ENCODE data around the gene ANKRD13B. TPM values are rescaled to one million over a fixed set of nuclear protein-coding genes. Genes with fewer than 3 reads are reported as not detected.

Gene ANKRD13B
- total RNA-seq, 1 experiment from 2014 or later, result 45.5 TPM

GRCh38 chr17:29622337-29623282, 29.7 kb downstream of the ANKRD13B start, which contains the start of gene CORO6 (continued):
- TF ChIP-seq FOXP4 (CRISPR knock-in tag; IDR thresholded peaks at IDR 0.05) (peak; percentile 22; the same call in 1 of the 2 replicates), FOXJ3 (CRISPR knock-in tag; IDR thresholded peaks at IDR 0.05; ENCODE audit: borderline replicate concordance) (no peak), MYBL2 (CRISPR knock-in tag; IDR thresholded peaks at IDR 0.05) (no peak; the same call in 1 of the 2 replicates), FOXP1 (CRISPR knock-in tag; IDR thresholded peaks at IDR 0.05; ENCODE audit: borderline replicate concordance) (peak; percentile 32; the same call in 1 of the 2 replicates), KAT7 (CRISPR knock-in tag; IDR thresholded peaks at IDR 0.05; ENCODE audit: borderline replicate concordance) (no peak), ZBTB21 (CRISPR knock-in tag; IDR thresholded peaks at IDR 0.05; ENCODE audit: borderline replicate concordance) (no peak), SP1 (CRISPR knock-in tag; conservative IDR thresholded peaks at IDR 0.05) (peak; percentile 75), ATF2 (CRISPR knock-in tag; IDR thresholded peaks at IDR 0.05; ENCODE audit: borderline replicate concordance, low read depth) (no peak), ZNF317 (CRISPR knock-in tag; IDR thresholded peaks at IDR 0.05; ENCODE audit: borderline replicate concordance, low read depth) (no peak), FOXK1 (CRISPR knock-in tag; IDR thresholded peaks at IDR 0.05) (peak; percentile 50; the same call in 1 of the 2 replicates), ZNF423 (CRISPR knock-in tag; IDR thresholded peaks at IDR 0.05) (no peak), TP53 (CRISPR knock-in tag; IDR thresholded peaks at IDR 0.05) (no peak), MLX (CRISPR knock-in tag; IDR thresholded peaks at IDR 0.05) (no peak), GABPB1 (CRISPR knock-in tag; IDR thresholded peaks at IDR 0.05) (peak; percentile 48; the same call in 1 of the 2 replicates), ZNF396 (CRISPR knock-in tag; IDR thresholded peaks at IDR 0.05; ENCODE audit: borderline replicate concordance) (no peak), ATF1 (CRISPR knock-in tag; IDR thresholded peaks at IDR 0.05) (no peak), PRDM15 (CRISPR knock-in tag; IDR thresholded peaks at IDR 0.05) (0 out of 2 replicates have a peak, but pooled peaks have one; percentile 15), ZNF232 (CRISPR knock-in tag; IDR thresholded peaks at IDR 0.05) (peak; percentile 33; the same call in 1 of the 2 replicates), MAX (CRISPR knock-in tag; IDR thresholded peaks at IDR 0.05) (peak; percentile 82), RORB (CRISPR knock-in tag; IDR thresholded peaks at IDR 0.05) (no peak), E2F4 (CRISPR knock-in tag; IDR thresholded peaks at IDR 0.05; ENCODE audit: borderline replicate concordance, low read depth) (peak; percentile 71; the same call in 1 of the 2 replicates), MXD4 (CRISPR knock-in tag; IDR thresholded peaks at IDR 0.05; ENCODE audit: borderline replicate concordance) (no peak), OVOL2 (CRISPR knock-in tag; IDR thresholded peaks at IDR 0.05; ENCODE audit: borderline replicate concordance) (no peak), NFYB (CRISPR knock-in tag; conservative IDR thresholded peaks at IDR 0.05; ENCODE audit: low read depth) (0 out of 2 replicates have a peak, but pooled peaks have one; percentile 7), E2F1 (CRISPR knock-in tag; IDR thresholded peaks at IDR 0.05) (0 out of 2 replicates have a peak, but pooled peaks have one; percentile 51)

Data from WTC11 (cell line).